Chondrocyte (in vitro differentiated cells): ENCODE measurements around the gene CD22. TPM values are rescaled to one million over a fixed set of nuclear protein-coding genes. Genes with fewer than 3 reads are reported as not detected.

Source experiments
- DNase-seq: peaks from one replicate; pipeline ENCODE4 v3.0.0; 2021; ENCODE audit warnings: mixed read lengths, low spot score
- H3K27ac Mint-ChIP-seq: one replicate; pipeline ENCODE4 v1.8.0; 2021; ENCODE audit warnings: mild to moderate bottlenecking, moderate library complexity, mixed read lengths; ENCODE audit not compliant: unreplicated experiment
- H3K27me3 Mint-ChIP-seq: 2 replicates; pipeline ENCODE4 v1.8.0; 2021; ENCODE audit warnings: low read depth, mixed read lengths
- H3K36me3 Mint-ChIP-seq: 2 replicates; pipeline ENCODE4 v1.8.0; 2021; ENCODE audit warnings: low read depth, mixed read lengths
- H3K4me1 Mint-ChIP-seq: 2 replicates; pipeline ENCODE4 v1.8.0; 2021; ENCODE audit warnings: low read depth, mild to moderate bottlenecking, mixed read lengths
- H3K4me3 Mint-ChIP-seq: one replicate; pipeline ENCODE4 v1.8.0; 2021; ENCODE audit warnings: mild to moderate bottlenecking, moderate library complexity, mixed read lengths; ENCODE audit not compliant: unreplicated experiment
- H3K9me3 Mint-ChIP-seq: 2 replicates; pipeline ENCODE4 v1.8.0; 2021; ENCODE audit warnings: low read depth, mixed read lengths
- total RNA-seq: library from RNA; stranded (reverse); gene quantifications from 3 replicates; pipeline ENCODE4 v1.2.1, GENCODE V29; 2021
- TF ChIP-seq, protein P1 (sequence below): fragments of 200-600 bp; sonication (generic); IDR thresholded peaks from 2 replicates; pipeline ENCODE4 v1.5.0; 2021; ENCODE audit warnings: antibody characterized with exemption, mild to moderate bottlenecking, moderate library complexity

CD22 gene
- total RNA-seq, 1 donor from 2014 or later: not detected

- Mint-ChIP-seq H3K4me1 (no peaks in the 10 kb centered on the region), H3K4me3 (no peak overlapping the region), H3K27ac (no peak overlapping the region), H3K9me3 (no peaks in the 10 kb centered on the region), H3K36me3 (no peaks in the 10 kb centered on the region), H3K27me3 (peaks cover 36% of the 10 kb centered on the region)
- TF ChIP-seq, protein P1, sequence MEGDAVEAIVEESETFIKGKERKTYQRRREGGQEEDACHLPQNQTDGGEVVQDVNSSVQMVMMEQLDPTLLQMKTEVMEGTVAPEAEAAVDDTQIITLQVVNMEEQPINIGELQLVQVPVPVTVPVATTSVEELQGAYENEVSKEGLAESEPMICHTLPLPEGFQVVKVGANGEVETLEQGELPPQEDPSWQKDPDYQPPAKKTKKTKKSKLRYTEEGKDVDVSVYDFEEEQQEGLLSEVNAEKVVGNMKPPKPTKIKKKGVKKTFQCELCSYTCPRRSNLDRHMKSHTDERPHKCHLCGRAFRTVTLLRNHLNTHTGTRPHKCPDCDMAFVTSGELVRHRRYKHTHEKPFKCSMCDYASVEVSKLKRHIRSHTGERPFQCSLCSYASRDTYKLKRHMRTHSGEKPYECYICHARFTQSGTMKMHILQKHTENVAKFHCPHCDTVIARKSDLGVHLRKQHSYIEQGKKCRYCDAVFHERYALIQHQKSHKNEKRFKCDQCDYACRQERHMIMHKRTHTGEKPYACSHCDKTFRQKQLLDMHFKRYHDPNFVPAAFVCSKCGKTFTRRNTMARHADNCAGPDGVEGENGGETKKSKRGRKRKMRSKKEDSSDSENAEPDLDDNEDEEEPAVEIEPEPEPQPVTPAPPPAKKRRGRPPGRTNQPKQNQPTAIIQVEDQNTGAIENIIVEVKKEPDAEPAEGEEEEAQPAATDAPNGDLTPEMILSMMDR: no peak
- DNase-seq: no peak
These were observed 38.4 kb upstream of the CD22 start for GRCh38 chr19:35290381-35291127.

DNA sequence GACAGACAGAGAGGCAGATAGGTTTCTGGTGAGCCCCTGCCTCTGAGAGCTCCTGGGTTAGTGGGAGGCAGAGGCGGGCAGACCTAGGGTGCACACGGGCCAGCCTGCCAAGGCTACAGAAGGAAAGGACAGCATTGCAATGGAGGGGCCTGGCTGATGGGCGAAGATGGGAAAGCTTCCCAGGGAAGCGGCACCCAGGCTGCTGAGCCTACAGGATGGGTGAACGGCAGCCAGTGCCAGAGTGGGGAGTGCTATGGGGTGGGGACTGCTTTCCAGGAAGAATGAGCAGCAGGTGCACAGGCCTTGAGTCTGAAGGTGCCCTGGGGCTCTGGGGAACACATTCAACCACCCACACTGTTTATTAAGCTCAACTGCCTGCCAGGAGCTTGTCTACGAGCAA is 37.7 kb upstream of the CD22 start:
- no peak overlapping the region for H3K4me3 Mint-ChIP-seq
- H3K27ac Mint-ChIP-seq: no peak overlapping the region
- H3K9me3 Mint-ChIP-seq: no peaks in the 10 kb centered on the region
- no peaks in the 10 kb centered on the region for H3K4me1 Mint-ChIP-seq
- DNase-seq: no peak
- H3K36me3 Mint-ChIP-seq: no peaks in the 10 kb centered on the region
- peaks cover 36% of the 10 kb centered on the region for H3K27me3 Mint-ChIP-seq
- TF ChIP-seq, protein P1: no peak

DNA sequence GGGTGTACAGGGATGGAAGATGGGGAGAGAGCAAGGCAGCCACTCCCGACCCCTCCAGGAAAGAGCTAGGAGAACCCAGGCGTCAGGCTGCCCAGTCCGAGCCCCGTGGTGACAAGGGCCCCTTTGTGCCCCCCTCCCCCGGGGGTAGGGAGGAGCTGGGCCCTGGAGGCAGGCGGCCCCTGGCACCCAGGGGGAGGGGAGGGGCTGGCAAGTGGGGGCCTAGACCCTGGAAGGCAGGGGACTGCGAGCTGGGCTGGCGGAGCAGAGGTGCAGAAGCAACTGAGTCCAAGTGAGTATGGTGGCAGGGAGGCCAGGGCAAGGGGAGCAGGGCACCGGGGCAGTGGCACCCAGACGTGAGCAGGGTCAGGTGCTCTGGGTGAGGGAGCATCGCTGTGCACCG is 37.1 kb upstream of the CD22 start, which contains the start of gene MAG:
Gene MAG (plus strand): TSS at position 246 of the 400 bp plus-strand sequence. CDS start 3,248 bp downstream, outside the sequence.
- H3K36me3 Mint-ChIP-seq: no peaks in the 10 kb centered on the region
- H3K27ac Mint-ChIP-seq: no peak within 1 kb of the TSS
- no peak for DNase-seq
- TF ChIP-seq, protein P1: no peak
- H3K9me3 Mint-ChIP-seq: no peaks in the 10 kb centered on the region
- peaks cover 36% of the 10 kb centered on the region for H3K27me3 Mint-ChIP-seq
- H3K4me3 Mint-ChIP-seq: no peak within 1 kb of the TSS
- no peaks in the 10 kb centered on the region for H3K4me1 Mint-ChIP-seq

GRCh38 chr19:35292421-35293362 is 36.3 kb upstream of the CD22 start:
- Mint-ChIP-seq H3K27me3 (peaks cover 36% of the 10 kb centered on the region), H3K9me3 (no peaks in the 10 kb centered on the region), H3K36me3 (no peaks in the 10 kb centered on the region), H3K27ac (no peak overlapping the region), H3K4me1 (no peaks in the 10 kb centered on the region), H3K4me3 (no peak overlapping the region)
- TF ChIP-seq, protein P1: no peak
- no peak for DNase-seq

DNA sequence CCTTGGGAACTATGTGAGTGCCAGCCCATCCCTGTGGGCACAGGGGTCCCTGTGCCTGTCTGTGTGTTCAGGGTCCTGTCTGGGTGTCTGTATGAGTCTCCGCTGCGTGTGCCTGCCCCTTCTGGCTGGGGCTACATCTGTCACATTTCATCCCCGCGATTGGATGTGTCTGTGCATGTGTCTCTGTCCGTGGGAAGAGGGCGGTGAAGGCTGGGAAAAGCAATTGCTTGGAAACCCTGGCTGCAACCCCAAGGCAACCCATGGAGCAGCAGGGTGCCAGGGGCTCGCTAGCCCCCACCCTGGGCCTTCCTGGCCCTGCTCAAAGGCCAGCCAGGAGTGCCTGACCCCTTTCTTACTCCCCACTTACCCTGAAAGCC is 35.6 kb upstream of the CD22 start:
- Mint-ChIP-seq H3K27ac (no peak overlapping the region), H3K9me3 (no peaks in the 10 kb centered on the region), H3K36me3 (no peaks in the 10 kb centered on the region), H3K4me3 (no peak overlapping the region), H3K4me1 (no peaks in the 10 kb centered on the region), H3K27me3 (peaks cover 36% of the 10 kb centered on the region)
- DNase-seq: no peak
- TF ChIP-seq, protein P1: no peak
